Panc1 (cell line): ENCODE data around the gene SLC9A1. TPM values are rescaled to one million over a fixed set of nuclear protein-coding genes. Genes with fewer than 3 reads are reported as not detected.
A peak's percentile ranks its signal among the peaks of the same experiment; 100 is the strongest.

Experiments used
- ATAC-seq: fragments of 200-7000 bp; cut with Tn5 transposase; 2 replicates; pipeline ENCODE4 v1.9.1; 2020; ENCODE audit warnings: mild to moderate bottlenecking, moderate library complexity
- BruUV-seq: library from RNA; stranded (reverse); fragments of 400-500 nt; replicated peaks from 2 replicates; lab custom pipeline; 2021; lab: Mats Ljungman, UMichigan
- CTCF ChIA-PET: fragments of 300-600 bp; sonication (Branson Sonifier 250); formaldehyde crosslinking; loops from one replicate; lab custom pipeline; 2022; ENCODE audit warnings: antibody characterized with exemption; lab: Charles Lee
- POLR2A ChIA-PET: fragments of 300-600 bp; sonication (Branson Sonifier 250); formaldehyde crosslinking; loops from one replicate; lab custom pipeline; 2022; ENCODE audit warnings: antibody characterized with exemption; lab: Charles Lee
- DNase-seq: peaks from one replicate; pipeline ENCODE4 v3.0.0-alpha.2; 2010; ENCODE audit warnings: low read depth, low spot score
- H3K27ac ChIP-seq: 2 replicates; pipeline ENCODE4 v1.5.1; 2011; ENCODE audit warnings: mild to moderate bottlenecking, low read length, inconsistent platforms
- H3K27me3 ChIP-seq: fragments of 200-500 bp; sonication (Bioruptor generic); 2 replicates; pipeline ENCODE4 v1.6.0; 2014; ENCODE audit warnings: low read length, inconsistent platforms; ENCODE audit not compliant: control insufficient read depth, insufficient read depth
- H3K36me3 ChIP-seq: fragments of 200-500 bp; sonication (Bioruptor generic); 2 replicates; pipeline ENCODE4 v1.5.1; 2014; ENCODE audit warnings: inconsistent platforms, mild to moderate bottlenecking, low read length, moderate library complexity; ENCODE audit not compliant: control insufficient read depth, insufficient read depth
- H3K4me1 ChIP-seq: 2 replicates; pipeline ENCODE4 v1.5.1; 2011; ENCODE audit warnings: inconsistent platforms, mild to moderate bottlenecking, low read length, moderate library complexity; ENCODE audit not compliant: control insufficient read depth, insufficient read depth
- H3K4me3 ChIP-seq, 2 experiments: 2 replicates each; pipeline ENCODE4 v1.5.1; 2011 to 2012; ENCODE audit warnings: low read depth in 2 of 2, low read length in 2 of 2, mild to moderate bottlenecking in 2 of 2, inconsistent platforms in 1 of 2, moderate library complexity in 1 of 2
- H3K9me3 ChIP-seq: fragments of 200-500 bp; sonication (Bioruptor generic); 2 replicates; pipeline ENCODE4 v1.5.1; 2014; ENCODE audit warnings: low read depth, mild to moderate bottlenecking, inconsistent platforms, low read length, moderate library complexity; ENCODE audit not compliant: control insufficient read depth, insufficient read depth
- SIN3A ChIP-seq: IDR thresholded peaks from 2 replicates; pipeline ENCODE4 v1.6.1; 2012; ENCODE audit warnings: low read depth, mild to moderate bottlenecking, low read length, moderate library complexity, borderline replicate concordance; ENCODE audit not compliant: insufficient read depth
- TCF7L2 ChIP-seq: IDR thresholded peaks from 2 replicates; pipeline ENCODE4 v1.6.1; 2011; ENCODE audit warnings: mild to moderate bottlenecking, low read depth, low read length, inconsistent platforms
- in situ Hi-C: cut with HindIII; loops from 2 replicates; pipeline ENCODE4 v1.10.0; 2016; ENCODE audit warnings: low sequenced_read_pairs, low pct_unique_long_range_greater_than_20kb
- intact Hi-C: fragments of 100-400 bp; cut with micrococcal nuclease; formaldehyde crosslinking; loops from one replicate; pipeline ENCODE4 v1.10.0; 2022; ENCODE audit not compliant: unreplicated experiment
- total RNA-seq: library from RNA; stranded (reverse); gene quantifications from one replicate; pipeline ENCODE4 v1.2.1, GENCODE V29; 2021; ENCODE audit not compliant: unreplicated experiment
- TF ChIP-seq, protein P1 (sequence below), 2 experiments: IDR thresholded peaks; 2 replicates each; pipeline ENCODE4 v1.6.1; 2011 to 2012; ENCODE audit warnings: low read depth in 2 of 2, control low read depth in 1 of 2, low read length in 1 of 2, mild to moderate bottlenecking in 1 of 2, moderate library complexity in 1 of 2; ENCODE audit not compliant: insufficient read depth in 1 of 2

Gene SLC9A1
- total RNA-seq, 1 experiment from 2014 or later = 31.3 TPM

DNA sequence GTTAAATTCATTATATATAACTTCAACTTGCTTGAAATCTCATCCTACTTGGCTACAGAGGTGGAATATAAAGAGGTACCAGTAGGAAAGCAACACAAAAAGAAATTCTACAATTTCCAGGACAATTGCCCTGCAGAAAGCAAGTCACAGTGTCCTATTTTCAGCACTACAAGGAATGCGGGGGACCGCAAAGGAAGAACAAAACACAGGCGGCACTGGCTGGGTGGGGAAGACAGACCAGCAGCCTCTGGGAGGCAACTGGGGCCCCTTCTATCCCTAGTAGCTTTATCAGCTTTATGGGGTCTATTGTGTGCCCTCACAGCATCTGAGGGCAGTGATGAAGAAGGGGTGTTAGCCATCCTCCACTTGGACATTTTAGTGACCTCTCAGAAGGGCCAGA, 30.5 kb downstream of the SLC9A1 start:
- Histone ChIP-seq H3K27ac (no peak overlapping the region), H3K9me3 (no peaks in the 10 kb centered on the region), H3K27me3 (no peaks in the 10 kb centered on the region), H3K4me1 (peaks cover 9% of the 10 kb centered on the region; the same call in 1 of the 2 replicates), H3K36me3 (no peaks in the 10 kb centered on the region), H3K4me3 (no peak overlapping the region)
- POLR2A ChIA-PET = no interaction called here
- TF ChIP-seq, protein P1, sequence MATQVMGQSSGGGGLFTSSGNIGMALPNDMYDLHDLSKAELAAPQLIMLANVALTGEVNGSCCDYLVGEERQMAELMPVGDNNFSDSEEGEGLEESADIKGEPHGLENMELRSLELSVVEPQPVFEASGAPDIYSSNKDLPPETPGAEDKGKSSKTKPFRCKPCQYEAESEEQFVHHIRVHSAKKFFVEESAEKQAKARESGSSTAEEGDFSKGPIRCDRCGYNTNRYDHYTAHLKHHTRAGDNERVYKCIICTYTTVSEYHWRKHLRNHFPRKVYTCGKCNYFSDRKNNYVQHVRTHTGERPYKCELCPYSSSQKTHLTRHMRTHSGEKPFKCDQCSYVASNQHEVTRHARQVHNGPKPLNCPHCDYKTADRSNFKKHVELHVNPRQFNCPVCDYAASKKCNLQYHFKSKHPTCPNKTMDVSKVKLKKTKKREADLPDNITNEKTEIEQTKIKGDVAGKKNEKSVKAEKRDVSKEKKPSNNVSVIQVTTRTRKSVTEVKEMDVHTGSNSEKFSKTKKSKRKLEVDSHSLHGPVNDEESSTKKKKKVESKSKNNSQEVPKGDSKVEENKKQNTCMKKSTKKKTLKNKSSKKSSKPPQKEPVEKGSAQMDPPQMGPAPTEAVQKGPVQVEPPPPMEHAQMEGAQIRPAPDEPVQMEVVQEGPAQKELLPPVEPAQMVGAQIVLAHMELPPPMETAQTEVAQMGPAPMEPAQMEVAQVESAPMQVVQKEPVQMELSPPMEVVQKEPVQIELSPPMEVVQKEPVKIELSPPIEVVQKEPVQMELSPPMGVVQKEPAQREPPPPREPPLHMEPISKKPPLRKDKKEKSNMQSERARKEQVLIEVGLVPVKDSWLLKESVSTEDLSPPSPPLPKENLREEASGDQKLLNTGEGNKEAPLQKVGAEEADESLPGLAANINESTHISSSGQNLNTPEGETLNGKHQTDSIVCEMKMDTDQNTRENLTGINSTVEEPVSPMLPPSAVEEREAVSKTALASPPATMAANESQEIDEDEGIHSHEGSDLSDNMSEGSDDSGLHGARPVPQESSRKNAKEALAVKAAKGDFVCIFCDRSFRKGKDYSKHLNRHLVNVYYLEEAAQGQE (IDR thresholded peaks at IDR 0.05; ENCODE audit: insufficient read depth in 1 of 2, low read depth in 2 of 2, low read length in 1 of 2) = no peak
- no peak for ATAC-seq
- intact Hi-C loops (no loop called here), in situ Hi-C loops (no loop called here)
- no TSS peak for BruUV-seq
- CTCF ChIA-PET = no interaction called here
- no peak for DNase-seq

DNA sequence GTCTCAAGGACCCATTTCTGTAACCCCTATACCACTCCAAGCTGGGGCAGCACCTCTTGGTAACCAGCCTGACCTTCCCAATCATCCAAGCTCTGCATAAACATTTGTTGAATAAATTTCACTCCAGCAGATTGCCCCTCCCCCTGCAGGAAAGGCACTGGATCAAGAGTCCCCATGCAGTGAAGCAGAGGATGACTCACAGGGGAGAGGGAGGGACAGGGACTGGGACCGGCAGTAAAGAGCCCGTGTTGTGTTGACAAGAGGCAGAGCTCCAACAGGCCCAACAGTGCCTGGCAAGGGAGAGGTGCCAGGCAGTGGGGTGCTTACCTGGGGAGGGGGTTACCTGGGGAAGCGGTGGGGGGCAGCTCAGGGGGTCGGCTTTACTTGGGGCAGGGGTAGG, 32.3 kb downstream of the SLC9A1 start:
- POLR2A ChIA-PET = no interaction called here

More for the DNA sequence above, 32.3 kb downstream of the SLC9A1 start:
- ATAC-seq (peak; percentile 92), DNase-seq (peak; percentile 45)
- no TSS peak for BruUV-seq
- H3K4me1 ChIP-seq = peaks cover 9% of the 10 kb centered on the region; the same call in 1 of the 2 replicates
- intact Hi-C loops = no loop called here
- in situ Hi-C loops = no loop called here
- TF ChIP-seq, protein P1 (IDR thresholded peaks at IDR 0.05; ENCODE audit: insufficient read depth in 1 of 2, low read depth in 2 of 2, low read length in 1 of 2) = no peak
- TF ChIP-seq SIN3A = no peak
- TF ChIP-seq TCF7L2 = no peak
- no peaks in the 10 kb centered on the region for H3K27me3 ChIP-seq
- H3K27ac ChIP-seq = no peak overlapping the region
- CTCF ChIA-PET = interaction anchor here (0.7 kb wide), 1 partner anchor 32 kb away, joined by 3 read pairs; the partner anchor contains the start of gene SLC9A1
- H3K36me3 ChIP-seq = no peaks in the 10 kb centered on the region
- no peak overlapping the region for H3K4me3 ChIP-seq
- H3K9me3 ChIP-seq = no peaks in the 10 kb centered on the region
